SU-DHL-6 (cell line): Measurements from ENCODE around the gene PER3.

Experiments
- EZH2phosphoT487 ChIP-seq: fragments of 200-600 bp; sonication (generic), shearing (Covaris generic); conservative IDR thresholded peaks from 2 replicates; pipeline ENCODE4 v1.6.1; 2018; ENCODE audit warnings: mild to moderate bottlenecking, antibody characterized with exemption, low read length, moderate library complexity, mixed read lengths
- TF ChIP-seq, protein P1 (sequence below): fragments of 200-600 bp; sonication (generic); IDR thresholded peaks from one replicate; pipeline ENCODE4 v1.5.1; 2017; ENCODE audit warnings: antibody characterized with exemption, mild to moderate bottlenecking, low read length, moderate library complexity; ENCODE audit not compliant: insufficient read depth, poor library complexity, severe bottlenecking

GRCh38 chr1:7824701-7825100 lies 40.6 kb downstream of the PER3 start:
- TF ChIP-seq, protein P1, sequence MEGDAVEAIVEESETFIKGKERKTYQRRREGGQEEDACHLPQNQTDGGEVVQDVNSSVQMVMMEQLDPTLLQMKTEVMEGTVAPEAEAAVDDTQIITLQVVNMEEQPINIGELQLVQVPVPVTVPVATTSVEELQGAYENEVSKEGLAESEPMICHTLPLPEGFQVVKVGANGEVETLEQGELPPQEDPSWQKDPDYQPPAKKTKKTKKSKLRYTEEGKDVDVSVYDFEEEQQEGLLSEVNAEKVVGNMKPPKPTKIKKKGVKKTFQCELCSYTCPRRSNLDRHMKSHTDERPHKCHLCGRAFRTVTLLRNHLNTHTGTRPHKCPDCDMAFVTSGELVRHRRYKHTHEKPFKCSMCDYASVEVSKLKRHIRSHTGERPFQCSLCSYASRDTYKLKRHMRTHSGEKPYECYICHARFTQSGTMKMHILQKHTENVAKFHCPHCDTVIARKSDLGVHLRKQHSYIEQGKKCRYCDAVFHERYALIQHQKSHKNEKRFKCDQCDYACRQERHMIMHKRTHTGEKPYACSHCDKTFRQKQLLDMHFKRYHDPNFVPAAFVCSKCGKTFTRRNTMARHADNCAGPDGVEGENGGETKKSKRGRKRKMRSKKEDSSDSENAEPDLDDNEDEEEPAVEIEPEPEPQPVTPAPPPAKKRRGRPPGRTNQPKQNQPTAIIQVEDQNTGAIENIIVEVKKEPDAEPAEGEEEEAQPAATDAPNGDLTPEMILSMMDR, result no peak
- TF ChIP-seq EZH2phosphoT487, result no peak
